Vagina (tissue), 2 donors: ENCODE data around the gene OR11H6. TPM values are rescaled to one million over a fixed set of nuclear protein-coding genes. Genes with fewer than 3 reads are reported as not detected.
"Not testable (repeated sequence)": the region's sequence is repeated elsewhere in the genome, so short reads cannot be mapped to it uniquely, and the experiment has no call there.

Experiments
- DNase-seq, 2 donors: peaks; one replicate each; pipeline ENCODE4 v3.0.0-alpha.2; 2017; ENCODE audit errors: extremely low spot score in 2 of 2
- H3K27ac ChIP-seq: fragments of 200-600 bp; sonication (generic); one replicate; pipeline ENCODE4 v1.5.1; 2019
- H3K27me3 ChIP-seq: fragments of 200-600 bp; sonication (generic); one replicate; pipeline ENCODE4 v1.5.1; 2019
- H3K36me3 ChIP-seq, 2 donors: fragments of 200-600 bp; sonication (generic); one replicate each; pipeline ENCODE4 v1.5.1; 2017 to 2019
- H3K4me1 ChIP-seq: fragments of 200-600 bp; sonication (generic); one replicate; pipeline ENCODE4 v1.5.1; 2019
- H3K4me3 ChIP-seq, 2 donors: fragments of 200-600 bp; sonication (generic); 1 replicate in 1 of 2; 2 replicates in 1 of 2; pipeline ENCODE4 v1.5.1; 2016 to 2019
- H3K9me3 ChIP-seq: fragments of 200-600 bp; sonication (generic); one replicate; pipeline ENCODE4 v1.5.1; 2019
- POLR2A ChIP-seq, 2 donors: fragments of 450-650 bp; IDR thresholded peaks; one replicate each; pipeline ENCODE4 v1.6.1; 2017; ENCODE audit warnings: antibody characterized with exemption in 2 of 2, mild to moderate bottlenecking in 2 of 2, moderate library complexity in 2 of 2
- POLR2AphosphoS5 ChIP-seq, 2 donors: sonication (generic); formaldehyde crosslinking; IDR thresholded peaks; one replicate each; pipeline ENCODE4 v1.9.0; 2017; ENCODE audit warnings: antibody characterized with exemption in 2 of 2, mild to moderate bottlenecking in 2 of 2, low read depth in 1 of 2; ENCODE audit not compliant: insufficient read depth in 1 of 2
- intact Hi-C: fragments of 100-400 bp; cut with DNase I; formaldehyde crosslinking; loops from one replicate; pipeline ENCODE4 v1.15.1; 2023
- total RNA-seq: library from RNA; depleted of rRNA; stranded (reverse); fragments of >200 nt; gene quantifications from one replicate; pipeline ENCODE4 v1.2.3, GENCODE V29; 2016
- TF ChIP-seq, protein P1 (sequence below), 3 experiments: fragments of 450-650 bp in 2 of 3; fragments of 200-600 bp in 1 of 3; sonication (generic) in 1 of 3; IDR thresholded peaks; one replicate each; pipeline ENCODE4 v1.5.1; 2017 to 2019; ENCODE audit warnings: antibody characterized with exemption in 3 of 3, mild to moderate bottlenecking in 2 of 3, moderate library complexity in 2 of 3

OR11H6 gene
- total RNA-seq, 1 donor from 2014 or later: not detected

GRCh38 chr14:20215196-20215595 is 8.3 kb upstream of the OR11H6 start:
- Histone ChIP-seq H3K36me3 (no peaks in the 10 kb centered on the region), H3K27me3 (no peaks in the 10 kb centered on the region), H3K27ac (no peak overlapping the region), H3K4me3 (no peak overlapping the region), H3K9me3 (no peaks in the 10 kb centered on the region), H3K4me1 (no peaks in the 10 kb centered on the region)
- no peak for DNase-seq
- intact Hi-C loops: no loop called here
- TF ChIP-seq POLR2A (IDR thresholded peaks at IDR 0.05): no peak
- TF ChIP-seq, protein P1, sequence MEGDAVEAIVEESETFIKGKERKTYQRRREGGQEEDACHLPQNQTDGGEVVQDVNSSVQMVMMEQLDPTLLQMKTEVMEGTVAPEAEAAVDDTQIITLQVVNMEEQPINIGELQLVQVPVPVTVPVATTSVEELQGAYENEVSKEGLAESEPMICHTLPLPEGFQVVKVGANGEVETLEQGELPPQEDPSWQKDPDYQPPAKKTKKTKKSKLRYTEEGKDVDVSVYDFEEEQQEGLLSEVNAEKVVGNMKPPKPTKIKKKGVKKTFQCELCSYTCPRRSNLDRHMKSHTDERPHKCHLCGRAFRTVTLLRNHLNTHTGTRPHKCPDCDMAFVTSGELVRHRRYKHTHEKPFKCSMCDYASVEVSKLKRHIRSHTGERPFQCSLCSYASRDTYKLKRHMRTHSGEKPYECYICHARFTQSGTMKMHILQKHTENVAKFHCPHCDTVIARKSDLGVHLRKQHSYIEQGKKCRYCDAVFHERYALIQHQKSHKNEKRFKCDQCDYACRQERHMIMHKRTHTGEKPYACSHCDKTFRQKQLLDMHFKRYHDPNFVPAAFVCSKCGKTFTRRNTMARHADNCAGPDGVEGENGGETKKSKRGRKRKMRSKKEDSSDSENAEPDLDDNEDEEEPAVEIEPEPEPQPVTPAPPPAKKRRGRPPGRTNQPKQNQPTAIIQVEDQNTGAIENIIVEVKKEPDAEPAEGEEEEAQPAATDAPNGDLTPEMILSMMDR (IDR thresholded peaks at IDR 0.05): no peak
- no peak for TF ChIP-seq POLR2AphosphoS5 (IDR thresholded peaks at IDR 0.05; ENCODE audit: insufficient read depth in 1 of 2, low read depth in 1 of 2)

DNA sequence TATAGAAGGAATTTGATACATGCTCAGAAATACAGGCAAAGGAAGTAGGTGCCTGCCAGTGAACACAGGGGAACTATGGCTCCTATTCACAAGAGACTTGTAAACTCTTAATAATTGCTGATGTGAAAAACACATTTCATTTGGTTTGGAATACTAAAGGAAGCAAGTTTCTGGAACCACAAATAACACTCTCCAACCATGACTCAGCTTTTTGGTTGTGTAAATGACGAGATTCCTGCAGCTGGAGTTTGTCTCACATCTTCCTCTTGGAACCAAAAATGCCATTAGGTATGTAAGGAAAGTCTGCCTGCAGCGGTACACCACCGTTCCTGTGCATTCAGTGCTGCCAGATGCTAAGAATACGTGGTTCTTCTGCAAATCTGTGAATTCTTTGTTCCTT is 4.5 kb upstream of the OR11H6 start:
- Histone ChIP-seq H3K4me1 (no peaks in the 10 kb centered on the region), H3K9me3 (no peaks in the 10 kb centered on the region), H3K27me3 (no peaks in the 10 kb centered on the region), H3K27ac (no peak overlapping the region), H3K36me3 (no peaks in the 10 kb centered on the region), H3K4me3 (no peak overlapping the region)
- intact Hi-C loops: no loop called here
- no peak for DNase-seq
- TF ChIP-seq POLR2AphosphoS5 (IDR thresholded peaks at IDR 0.05; ENCODE audit: insufficient read depth in 1 of 2, low read depth in 1 of 2) (no peak), POLR2A (IDR thresholded peaks at IDR 0.05) (no peak)
- TF ChIP-seq, protein P1 (IDR thresholded peaks at IDR 0.05): no peak

DNA sequence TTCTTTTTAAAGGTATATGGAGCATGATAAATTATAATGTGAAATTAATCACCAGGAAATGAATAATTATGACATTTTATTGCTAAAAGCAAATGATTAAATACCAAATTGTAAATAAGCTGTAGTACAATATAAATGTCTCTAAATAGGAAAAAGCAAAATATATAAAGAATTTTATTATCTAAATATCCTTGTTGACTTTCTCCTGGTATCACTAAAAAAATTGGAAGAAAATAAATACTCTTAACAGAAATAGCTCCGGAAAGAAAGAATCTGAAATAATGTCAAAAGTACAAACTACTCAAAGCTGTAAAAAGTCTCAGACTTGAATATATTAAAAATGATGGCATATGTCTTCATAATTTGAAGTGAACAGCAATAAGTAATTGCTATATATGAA is 5.2 kb downstream of the OR11H6 start, which contains the start of gene OR11H7:
TSS of gene OR11H7 (plus strand) at position 301 of the 400 bp plus-strand sequence.
- no peak within 1 kb of the TSS for H3K4me3 ChIP-seq
- no peaks in the 10 kb centered on the region for H3K4me1 ChIP-seq

DNA sequence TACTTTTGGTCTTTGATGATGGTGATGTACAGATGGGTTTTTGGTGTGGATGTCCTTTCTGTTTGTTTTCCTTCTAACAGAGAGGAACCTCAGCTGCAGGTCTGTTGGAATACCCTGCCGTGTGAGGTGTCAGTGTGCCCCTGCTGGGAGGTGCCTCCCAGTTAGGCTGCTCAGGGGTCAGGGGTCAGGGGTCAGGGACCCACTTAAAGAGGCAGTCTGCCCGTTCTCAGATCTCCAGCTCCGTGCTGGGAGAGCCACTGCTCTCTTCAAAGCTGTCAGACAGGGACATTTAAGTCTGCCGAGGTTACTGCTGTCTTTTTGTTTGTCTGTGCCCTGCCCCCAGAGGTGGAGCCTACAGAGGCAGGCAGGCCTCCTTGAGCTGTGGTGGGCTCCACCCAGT is 11.9 kb downstream of the OR11H6 start:
- intact Hi-C loops, H3K4me3 ChIP-seq, H3K4me1 ChIP-seq, H3K36me3 ChIP-seq, H3K27ac ChIP-seq, DNase-seq, H3K9me3 ChIP-seq, H3K27me3 ChIP-seq: not testable (repeated sequence)

More for the DNA sequence above, 5.2 kb downstream of the OR11H6 start, which contains the start of gene OR11H7:
- no peak for TF ChIP-seq POLR2A (IDR thresholded peaks at IDR 0.05)
- TF ChIP-seq, protein P1 (IDR thresholded peaks at IDR 0.05): no peak
- no peak for TF ChIP-seq POLR2AphosphoS5 (IDR thresholded peaks at IDR 0.05; ENCODE audit: insufficient read depth in 1 of 2, low read depth in 1 of 2)
- H3K27me3 ChIP-seq: no peaks in the 10 kb centered on the region
- DNase-seq: no peak
- intact Hi-C loops: no loop called here
- H3K36me3 ChIP-seq: no peaks in the 10 kb centered on the region
- H3K9me3 ChIP-seq: no peaks in the 10 kb centered on the region
- H3K27ac ChIP-seq: no peak within 1 kb of the TSS

GRCh38 chr14:20247646-20248246 is 24.2 kb downstream of the OR11H6 start:
- no peak overlapping the region for H3K4me3 ChIP-seq
- TF ChIP-seq POLR2AphosphoS5 (IDR thresholded peaks at IDR 0.05; ENCODE audit: insufficient read depth in 1 of 2, low read depth in 1 of 2): no peak
- TF ChIP-seq, protein P1 (IDR thresholded peaks at IDR 0.05): no peak
- no peak for TF ChIP-seq POLR2A (IDR thresholded peaks at IDR 0.05)
- no peaks in the 10 kb centered on the region for H3K36me3 ChIP-seq
- H3K9me3 ChIP-seq: peaks cover 3% of the 10 kb centered on the region
- no peaks in the 10 kb centered on the region for H3K27me3 ChIP-seq
- H3K27ac ChIP-seq: no peak overlapping the region
- intact Hi-C loops: no loop called here
- no peak for DNase-seq
- no peaks in the 10 kb centered on the region for H3K4me1 ChIP-seq
